Measurements from ENCODE around the gene DSCAML1. TPM values are rescaled to one million over a fixed set of nuclear protein-coding genes. Genes with fewer than 3 reads are reported as not detected.

DSCAML1 gene
- polyA plus RNA-seq, 3 donors, result 2.4 to 4.0 (median 2.9) TPM

GRCh38 chr11:117831661-117832415, 34.8 kb upstream of the DSCAML1 start:
- no peak for DNase-seq

- no peak for DNase-seq
Observed at GRCh38 chr11:117830674-117831351, 33.8 kb upstream of the DSCAML1 start.

- DNase-seq, result no peak
Observed at GRCh38 chr11:117830072-117830471, 33.1 kb upstream of the DSCAML1 start.

GRCh38 chr11:117829369-117829725, 32.3 kb upstream of the DSCAML1 start:
- DNase-seq, result no peak

- no peak for DNase-seq
Observed at GRCh38 chr11:117828611-117829368, 31.8 kb upstream of the DSCAML1 start.

GRCh38 chr11:117827521-117828511, 30.8 kb upstream of the DSCAML1 start:
- DNase-seq, result no peak

GRCh38 chr11:117826832-117827231, 29.8 kb upstream of the DSCAML1 start:
- no peak for DNase-seq

- DNase-seq, result no peak
Observed at GRCh38 chr11:117826190-117826570, 29.2 kb upstream of the DSCAML1 start.

GRCh38 chr11:117825538-117826189, 28.6 kb upstream of the DSCAML1 start:
- DNase-seq, result no peak

- no peak for DNase-seq
Observed at GRCh38 chr11:117824571-117825537, 27.8 kb upstream of the DSCAML1 start, which contains the start of gene FXYD2. FXYD2 (minus strand) TSS chr11:117824744; CDS start chr11:117824678, 66 bp downstream.

GRCh38 chr11:117823946-117824420, 27.0 kb upstream of the DSCAML1 start:
- DNase-seq, result no peak

- DNase-seq, result no peak
Observed at GRCh38 chr11:117823294-117823945, 26.4 kb upstream of the DSCAML1 start.

- DNase-seq, result no peak
Observed at GRCh38 chr11:117822074-117823033, 25.3 kb upstream of the DSCAML1 start.

- no peak for DNase-seq
Observed at GRCh38 chr11:117821431-117821830, 24.4 kb upstream of the DSCAML1 start.

GRCh38 chr11:117820516-117820915, 23.5 kb upstream of the DSCAML1 start:
- no peak for DNase-seq

GRCh38 chr11:117820071-117820470, 23.1 kb upstream of the DSCAML1 start:
- no peak for DNase-seq

Measured in renal pelvis (tissue), 4 donors.